ENCODE results near the gene EIPR1.

The EIPR1 gene

GRCh38 chr2:3170792-3171455, 206.7 kb downstream of the EIPR1 start:
- no peak overlapping the region for H3K4me3 ChIP-seq (ENCODE audit: low read depth, low read length)
- TF ChIP-seq CTCF (IDR thresholded peaks at IDR 0.05; ENCODE audit: borderline replicate concordance, insufficient read depth, low read depth, low read length) = no peak

GRCh38 chr2:3169106-3169870, 208.3 kb downstream of the EIPR1 start:
- TF ChIP-seq CTCF (IDR thresholded peaks at IDR 0.05; ENCODE audit: borderline replicate concordance, insufficient read depth, low read depth, low read length) = no peak
- H3K4me3 ChIP-seq (ENCODE audit: low read depth, low read length) = no peak overlapping the region

GRCh38 chr2:3168230-3168891, 209.3 kb downstream of the EIPR1 start:
- TF ChIP-seq CTCF (IDR thresholded peaks at IDR 0.05; ENCODE audit: borderline replicate concordance, insufficient read depth, low read depth, low read length) = no peak
- no peak overlapping the region for H3K4me3 ChIP-seq (ENCODE audit: low read depth, low read length)

- no peak for TF ChIP-seq CTCF (IDR thresholded peaks at IDR 0.05; ENCODE audit: borderline replicate concordance, insufficient read depth, low read depth, low read length)
- no peak overlapping the region for H3K4me3 ChIP-seq (ENCODE audit: low read depth, low read length)
Measured at GRCh38 chr2:3163401-3163800, 214.2 kb downstream of the EIPR1 start.

- no peak for TF ChIP-seq CTCF (IDR thresholded peaks at IDR 0.05; ENCODE audit: borderline replicate concordance, insufficient read depth, low read depth, low read length)
Measured at GRCh38 chr2:3162442-3163077, 215.1 kb downstream of the EIPR1 start.

GRCh38 chr2:3160751-3161330, 216.8 kb downstream of the EIPR1 start:
- H3K4me3 ChIP-seq (ENCODE audit: low read depth, low read length) = no peak overlapping the region
- no peak for TF ChIP-seq CTCF (IDR thresholded peaks at IDR 0.05; ENCODE audit: borderline replicate concordance, insufficient read depth, low read depth, low read length)

More at GRCh38 chr2:3162442-3163077, 215.1 kb downstream of the EIPR1 start:
- H3K4me3 ChIP-seq (ENCODE audit: low read depth, low read length) = no peak overlapping the region
